ENCODE data around the gene NFS1.

The NFS1 gene

DNA sequence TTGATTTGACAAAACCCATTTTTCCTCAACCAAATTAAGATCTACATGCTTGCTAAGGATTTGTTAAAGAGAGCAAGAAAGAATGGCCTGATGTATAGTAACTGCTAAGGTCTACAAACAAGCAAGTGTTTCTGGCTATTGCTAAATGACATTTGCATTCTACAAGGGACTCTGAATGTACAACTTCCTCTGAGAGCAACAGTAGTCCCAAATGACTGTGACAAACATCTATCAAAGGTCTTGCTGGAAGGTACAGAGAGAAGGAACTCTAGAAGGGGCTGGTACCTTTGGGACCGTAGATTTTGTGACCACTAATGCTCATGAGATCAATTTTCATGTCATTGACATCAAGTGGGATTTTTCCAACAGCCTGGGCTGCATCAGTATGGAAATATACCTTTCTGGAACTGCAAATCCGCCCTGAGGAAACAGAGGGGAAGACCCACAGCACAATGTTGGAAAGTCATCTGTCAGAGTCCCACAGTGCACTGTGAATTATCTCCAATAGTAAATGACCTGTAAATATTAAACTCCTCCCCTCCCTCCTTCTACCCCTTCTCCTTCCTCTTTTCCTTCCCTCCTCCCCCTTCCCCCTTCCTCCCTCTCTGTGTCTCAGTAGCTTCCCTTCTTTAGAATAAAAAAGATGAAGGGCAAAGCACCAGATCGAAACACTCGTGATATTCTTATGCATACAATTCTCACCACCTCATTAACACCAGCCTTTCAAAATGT is 18.5 kb downstream of the NFS1 start:
- no peaks in the 10 kb centered on the region for H3K79me2 ChIP-seq (ENCODE audit: insufficient read depth, low read length)
- TF ChIP-seq EZH2phosphoT487 (conservative IDR thresholded peaks at IDR 0.05; ENCODE audit: low read length): no peak
- TF ChIP-seq, protein P1, sequence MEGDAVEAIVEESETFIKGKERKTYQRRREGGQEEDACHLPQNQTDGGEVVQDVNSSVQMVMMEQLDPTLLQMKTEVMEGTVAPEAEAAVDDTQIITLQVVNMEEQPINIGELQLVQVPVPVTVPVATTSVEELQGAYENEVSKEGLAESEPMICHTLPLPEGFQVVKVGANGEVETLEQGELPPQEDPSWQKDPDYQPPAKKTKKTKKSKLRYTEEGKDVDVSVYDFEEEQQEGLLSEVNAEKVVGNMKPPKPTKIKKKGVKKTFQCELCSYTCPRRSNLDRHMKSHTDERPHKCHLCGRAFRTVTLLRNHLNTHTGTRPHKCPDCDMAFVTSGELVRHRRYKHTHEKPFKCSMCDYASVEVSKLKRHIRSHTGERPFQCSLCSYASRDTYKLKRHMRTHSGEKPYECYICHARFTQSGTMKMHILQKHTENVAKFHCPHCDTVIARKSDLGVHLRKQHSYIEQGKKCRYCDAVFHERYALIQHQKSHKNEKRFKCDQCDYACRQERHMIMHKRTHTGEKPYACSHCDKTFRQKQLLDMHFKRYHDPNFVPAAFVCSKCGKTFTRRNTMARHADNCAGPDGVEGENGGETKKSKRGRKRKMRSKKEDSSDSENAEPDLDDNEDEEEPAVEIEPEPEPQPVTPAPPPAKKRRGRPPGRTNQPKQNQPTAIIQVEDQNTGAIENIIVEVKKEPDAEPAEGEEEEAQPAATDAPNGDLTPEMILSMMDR (IDR thresholded peaks at IDR 0.05; ENCODE audit: insufficient read depth, low read length, poor library complexity, severe bottlenecking): no peak
- no peak overlapping the region for H3K27ac ChIP-seq (ENCODE audit: low read depth, low read length)
- no peaks in the 10 kb centered on the region for H3K9me2 ChIP-seq (replicated peaks; ENCODE audit: insufficient read depth, low read length)
- H2AFZ ChIP-seq (ENCODE audit: low read depth, low read length, severe bottlenecking): no peak overlapping the region
- no peaks in the 10 kb centered on the region for H3K9me3 ChIP-seq (ENCODE audit: insufficient read depth, low read length)
- H3F3A ChIP-seq (ENCODE audit: insufficient read depth): no peaks in the 10 kb centered on the region
- H3K36me3 ChIP-seq (ENCODE audit: low read length): no peaks in the 10 kb centered on the region
- no peak overlapping the region for H3K4me3 ChIP-seq (ENCODE audit: insufficient read depth, low read length, poor library complexity, severe bottlenecking)
- no peak overlapping the region for H3K4me2 ChIP-seq (ENCODE audit: low read depth, low read length, poor library complexity, severe bottlenecking)
- no peaks in the 10 kb centered on the region for H4K20me1 ChIP-seq (ENCODE audit: low read depth, low read length)
- no peaks in the 10 kb centered on the region for H3K27me3 ChIP-seq (ENCODE audit: low read length)
- no peak overlapping the region for H3K9ac ChIP-seq (ENCODE audit: low read length)

DNA sequence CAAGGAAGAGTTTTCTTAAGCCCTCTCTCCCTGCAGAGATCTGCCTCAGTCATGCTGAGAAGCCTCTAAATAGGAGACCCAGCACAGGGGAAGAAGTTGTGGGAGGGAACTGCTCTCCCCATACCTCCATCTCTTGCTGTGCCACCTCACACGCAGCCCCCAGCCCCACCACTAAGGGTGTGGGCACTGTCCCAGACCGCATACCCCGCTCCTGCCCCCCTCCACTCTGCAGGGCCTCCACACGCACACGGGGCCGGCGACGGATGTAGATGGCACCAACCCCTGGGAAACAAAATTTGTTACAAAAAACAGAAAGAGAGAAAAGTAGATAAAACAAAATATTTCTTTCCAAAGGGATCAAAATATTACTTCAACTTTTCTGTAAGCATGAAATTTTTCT is 24.2 kb downstream of the NFS1 start:
- no peaks in the 10 kb centered on the region for H3K36me3 ChIP-seq (ENCODE audit: low read length)
- no peaks in the 10 kb centered on the region for H3K9me3 ChIP-seq (ENCODE audit: insufficient read depth, low read length)
- no peak overlapping the region for H2AFZ ChIP-seq (ENCODE audit: low read depth, low read length, severe bottlenecking)

DNA sequence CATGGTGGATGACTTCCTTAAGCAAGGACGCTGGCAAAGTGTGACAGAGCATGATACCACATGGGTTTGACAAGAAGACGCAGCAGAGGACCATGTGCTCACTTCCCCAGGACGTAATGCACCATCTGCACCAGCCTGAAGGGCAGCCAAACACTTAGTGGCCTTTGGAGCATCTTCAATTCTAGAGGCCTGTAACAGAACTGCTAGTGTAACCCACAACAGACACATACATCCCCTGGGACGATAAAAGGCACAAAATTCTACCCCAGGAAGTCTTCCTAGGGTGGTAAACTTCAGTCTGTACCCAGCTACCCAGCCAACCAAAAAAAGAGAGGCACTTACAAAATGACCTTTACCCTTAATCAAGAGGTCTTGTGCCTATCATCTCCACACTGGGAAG is 25.3 kb downstream of the NFS1 start:
- Histone ChIP-seq H3K9me2 (replicated peaks; ENCODE audit: insufficient read depth, low read length) (no peaks in the 10 kb centered on the region), H4K20me1 (ENCODE audit: low read depth, low read length) (no peaks in the 10 kb centered on the region), H3K9me3 (ENCODE audit: insufficient read depth, low read length) (no peaks in the 10 kb centered on the region), H3K27me3 (ENCODE audit: low read length) (no peaks in the 10 kb centered on the region), H3K27ac (ENCODE audit: low read depth, low read length) (no peak overlapping the region), H3K79me2 (ENCODE audit: insufficient read depth, low read length) (no peaks in the 10 kb centered on the region), H3K4me2 (ENCODE audit: low read depth, low read length, poor library complexity, severe bottlenecking) (no peak overlapping the region), H3K36me3 (ENCODE audit: low read length) (no peaks in the 10 kb centered on the region), H3K9ac (ENCODE audit: low read length) (no peak overlapping the region), H2AFZ (ENCODE audit: low read depth, low read length, severe bottlenecking) (no peak overlapping the region), H3F3A (ENCODE audit: insufficient read depth) (0 out of 2 replicates have a peak, but pooled peaks cover under 1% of the 10 kb centered on the region), H3K4me3 (ENCODE audit: insufficient read depth, low read length, poor library complexity, severe bottlenecking) (no peak overlapping the region)
- TF ChIP-seq, protein P1 (IDR thresholded peaks at IDR 0.05; ENCODE audit: insufficient read depth, low read length, poor library complexity, severe bottlenecking): no peak
- no peak for TF ChIP-seq EZH2phosphoT487 (conservative IDR thresholded peaks at IDR 0.05; ENCODE audit: low read length)

More for the DNA sequence above, 24.2 kb downstream of the NFS1 start:
- Histone ChIP-seq H3K9ac (ENCODE audit: low read length) (no peak overlapping the region), H3K4me2 (ENCODE audit: low read depth, low read length, poor library complexity, severe bottlenecking) (no peak overlapping the region), H3F3A (ENCODE audit: insufficient read depth) (no peaks in the 10 kb centered on the region), H3K27me3 (ENCODE audit: low read length) (no peaks in the 10 kb centered on the region), H3K27ac (ENCODE audit: low read depth, low read length) (no peak overlapping the region), H3K4me3 (ENCODE audit: insufficient read depth, low read length, poor library complexity, severe bottlenecking) (no peak overlapping the region), H3K79me2 (ENCODE audit: insufficient read depth, low read length) (no peaks in the 10 kb centered on the region), H3K9me2 (replicated peaks; ENCODE audit: insufficient read depth, low read length) (no peaks in the 10 kb centered on the region), H4K20me1 (ENCODE audit: low read depth, low read length) (no peaks in the 10 kb centered on the region)
- TF ChIP-seq, protein P1 (IDR thresholded peaks at IDR 0.05; ENCODE audit: insufficient read depth, low read length, poor library complexity, severe bottlenecking): no peak
- no peak for TF ChIP-seq EZH2phosphoT487 (conservative IDR thresholded peaks at IDR 0.05; ENCODE audit: low read length)
